Measurements from ENCODE around the gene TNFRSF25.

- TF ChIP-seq, protein P1, sequence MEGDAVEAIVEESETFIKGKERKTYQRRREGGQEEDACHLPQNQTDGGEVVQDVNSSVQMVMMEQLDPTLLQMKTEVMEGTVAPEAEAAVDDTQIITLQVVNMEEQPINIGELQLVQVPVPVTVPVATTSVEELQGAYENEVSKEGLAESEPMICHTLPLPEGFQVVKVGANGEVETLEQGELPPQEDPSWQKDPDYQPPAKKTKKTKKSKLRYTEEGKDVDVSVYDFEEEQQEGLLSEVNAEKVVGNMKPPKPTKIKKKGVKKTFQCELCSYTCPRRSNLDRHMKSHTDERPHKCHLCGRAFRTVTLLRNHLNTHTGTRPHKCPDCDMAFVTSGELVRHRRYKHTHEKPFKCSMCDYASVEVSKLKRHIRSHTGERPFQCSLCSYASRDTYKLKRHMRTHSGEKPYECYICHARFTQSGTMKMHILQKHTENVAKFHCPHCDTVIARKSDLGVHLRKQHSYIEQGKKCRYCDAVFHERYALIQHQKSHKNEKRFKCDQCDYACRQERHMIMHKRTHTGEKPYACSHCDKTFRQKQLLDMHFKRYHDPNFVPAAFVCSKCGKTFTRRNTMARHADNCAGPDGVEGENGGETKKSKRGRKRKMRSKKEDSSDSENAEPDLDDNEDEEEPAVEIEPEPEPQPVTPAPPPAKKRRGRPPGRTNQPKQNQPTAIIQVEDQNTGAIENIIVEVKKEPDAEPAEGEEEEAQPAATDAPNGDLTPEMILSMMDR (IDR thresholded peaks at IDR 0.05), result no peak
- no peak for TF ChIP-seq POLR2A (IDR thresholded peaks at IDR 0.05)
Measured at GRCh38 chr1:6485168-6486101, 19.5 kb upstream of the TNFRSF25 start.
